ENCODE measurements around the gene PIGK.

The PIGK gene

DNA sequence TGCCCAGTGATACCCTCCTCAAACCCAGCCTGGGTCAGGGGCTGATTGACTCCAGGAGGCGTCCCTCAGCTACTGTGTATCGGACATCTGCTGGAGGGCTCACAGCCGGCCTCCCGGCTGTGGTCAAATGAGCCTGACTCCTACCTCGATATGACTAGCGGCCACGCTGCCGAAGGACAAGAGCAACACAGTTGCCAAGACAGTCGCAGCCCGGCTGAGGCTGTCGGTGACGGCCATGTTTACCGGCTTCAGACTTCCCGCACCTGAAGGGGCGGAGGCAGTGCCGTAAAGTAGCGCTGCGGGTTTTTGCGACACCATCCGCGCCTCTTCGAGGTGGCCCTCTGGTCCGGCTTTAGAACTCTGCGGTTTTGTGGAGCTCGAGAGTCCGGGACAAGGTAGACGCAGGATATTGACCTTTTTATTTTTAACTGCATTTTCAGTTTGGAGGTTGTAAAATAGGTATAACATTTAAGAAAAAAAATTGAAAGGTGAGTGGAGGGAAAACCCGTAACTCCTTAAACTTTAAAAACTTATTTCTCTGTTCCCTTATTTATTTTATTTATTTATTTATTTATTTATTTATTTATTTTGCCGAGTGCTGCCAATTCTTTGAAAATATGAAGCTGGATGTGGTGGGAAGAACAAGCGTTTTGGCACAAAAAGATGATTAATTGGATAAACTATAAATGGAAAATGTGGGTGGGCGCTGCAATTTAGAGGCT is at the start of gene PIGK (continued):
- TF ChIP-seq ZNF223 (tag by site-specific recombination; IDR thresholded peaks at IDR 0.05) (no peak), SP3 (tag by site-specific recombination; IDR thresholded peaks at IDR 0.05) (peak; percentile 67), ZNF292 (tag by site-specific recombination; IDR thresholded peaks at IDR 0.05; ENCODE audit: borderline replicate concordance, low read depth) (no peak), PRDM1 (tag by site-specific recombination; IDR thresholded peaks at IDR 0.05) (no peak), ZNF558 (tag by site-specific recombination; IDR thresholded peaks at IDR 0.05) (peak; percentile 29; the same call in 1 of the 2 replicates), SP7 (tag by site-specific recombination; IDR thresholded peaks at IDR 0.05) (peak; percentile 48; the same call in 1 of the 2 replicates), GLIS1 (tag by site-specific recombination; IDR thresholded peaks at IDR 0.05) (peak; percentile 78), EGR2 (tag by site-specific recombination; IDR thresholded peaks at IDR 0.05; ENCODE audit: low read depth) (no peak)
- TF ChIP-seq, protein P1, sequence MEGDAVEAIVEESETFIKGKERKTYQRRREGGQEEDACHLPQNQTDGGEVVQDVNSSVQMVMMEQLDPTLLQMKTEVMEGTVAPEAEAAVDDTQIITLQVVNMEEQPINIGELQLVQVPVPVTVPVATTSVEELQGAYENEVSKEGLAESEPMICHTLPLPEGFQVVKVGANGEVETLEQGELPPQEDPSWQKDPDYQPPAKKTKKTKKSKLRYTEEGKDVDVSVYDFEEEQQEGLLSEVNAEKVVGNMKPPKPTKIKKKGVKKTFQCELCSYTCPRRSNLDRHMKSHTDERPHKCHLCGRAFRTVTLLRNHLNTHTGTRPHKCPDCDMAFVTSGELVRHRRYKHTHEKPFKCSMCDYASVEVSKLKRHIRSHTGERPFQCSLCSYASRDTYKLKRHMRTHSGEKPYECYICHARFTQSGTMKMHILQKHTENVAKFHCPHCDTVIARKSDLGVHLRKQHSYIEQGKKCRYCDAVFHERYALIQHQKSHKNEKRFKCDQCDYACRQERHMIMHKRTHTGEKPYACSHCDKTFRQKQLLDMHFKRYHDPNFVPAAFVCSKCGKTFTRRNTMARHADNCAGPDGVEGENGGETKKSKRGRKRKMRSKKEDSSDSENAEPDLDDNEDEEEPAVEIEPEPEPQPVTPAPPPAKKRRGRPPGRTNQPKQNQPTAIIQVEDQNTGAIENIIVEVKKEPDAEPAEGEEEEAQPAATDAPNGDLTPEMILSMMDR (tag by site-specific recombination; IDR thresholded peaks at IDR 0.05), result peak; percentile 35; the same call in 1 of the 2 replicates
- TF ChIP-seq, protein P2, sequence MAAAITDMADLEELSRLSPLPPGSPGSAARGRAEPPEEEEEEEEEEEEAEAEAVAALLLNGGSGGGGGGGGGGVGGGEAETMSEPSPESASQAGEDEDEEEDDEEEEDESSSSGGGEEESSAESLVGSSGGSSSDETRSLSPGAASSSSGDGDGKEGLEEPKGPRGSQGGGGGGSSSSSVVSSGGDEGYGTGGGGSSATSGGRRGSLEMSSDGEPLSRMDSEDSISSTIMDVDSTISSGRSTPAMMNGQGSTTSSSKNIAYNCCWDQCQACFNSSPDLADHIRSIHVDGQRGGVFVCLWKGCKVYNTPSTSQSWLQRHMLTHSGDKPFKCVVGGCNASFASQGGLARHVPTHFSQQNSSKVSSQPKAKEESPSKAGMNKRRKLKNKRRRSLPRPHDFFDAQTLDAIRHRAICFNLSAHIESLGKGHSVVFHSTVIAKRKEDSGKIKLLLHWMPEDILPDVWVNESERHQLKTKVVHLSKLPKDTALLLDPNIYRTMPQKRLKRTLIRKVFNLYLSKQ (tag by site-specific recombination; IDR thresholded peaks at IDR 0.05; ENCODE audit: borderline replicate concordance), result no peak
- TF ChIP-seq, protein P3, sequence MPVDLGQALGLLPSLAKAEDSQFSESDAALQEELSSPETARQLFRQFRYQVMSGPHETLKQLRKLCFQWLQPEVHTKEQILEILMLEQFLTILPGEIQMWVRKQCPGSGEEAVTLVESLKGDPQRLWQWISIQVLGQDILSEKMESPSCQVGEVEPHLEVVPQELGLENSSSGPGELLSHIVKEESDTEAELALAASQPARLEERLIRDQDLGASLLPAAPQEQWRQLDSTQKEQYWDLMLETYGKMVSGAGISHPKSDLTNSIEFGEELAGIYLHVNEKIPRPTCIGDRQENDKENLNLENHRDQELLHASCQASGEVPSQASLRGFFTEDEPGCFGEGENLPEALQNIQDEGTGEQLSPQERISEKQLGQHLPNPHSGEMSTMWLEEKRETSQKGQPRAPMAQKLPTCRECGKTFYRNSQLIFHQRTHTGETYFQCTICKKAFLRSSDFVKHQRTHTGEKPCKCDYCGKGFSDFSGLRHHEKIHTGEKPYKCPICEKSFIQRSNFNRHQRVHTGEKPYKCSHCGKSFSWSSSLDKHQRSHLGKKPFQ (tag by site-specific recombination; IDR thresholded peaks at IDR 0.05), result no peak
- TF ChIP-seq, protein P4, sequence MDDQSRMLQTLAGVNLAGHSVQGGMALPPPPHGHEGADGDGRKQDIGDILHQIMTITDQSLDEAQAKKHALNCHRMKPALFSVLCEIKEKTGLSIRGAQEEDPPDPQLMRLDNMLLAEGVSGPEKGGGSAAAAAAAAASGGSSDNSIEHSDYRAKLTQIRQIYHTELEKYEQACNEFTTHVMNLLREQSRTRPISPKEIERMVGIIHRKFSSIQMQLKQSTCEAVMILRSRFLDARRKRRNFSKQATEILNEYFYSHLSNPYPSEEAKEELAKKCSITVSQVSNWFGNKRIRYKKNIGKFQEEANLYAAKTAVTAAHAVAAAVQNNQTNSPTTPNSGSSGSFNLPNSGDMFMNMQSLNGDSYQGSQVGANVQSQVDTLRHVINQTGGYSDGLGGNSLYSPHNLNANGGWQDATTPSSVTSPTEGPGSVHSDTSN (CRISPR knock-in tag; IDR thresholded peaks at IDR 0.05), result no peak

DNA sequence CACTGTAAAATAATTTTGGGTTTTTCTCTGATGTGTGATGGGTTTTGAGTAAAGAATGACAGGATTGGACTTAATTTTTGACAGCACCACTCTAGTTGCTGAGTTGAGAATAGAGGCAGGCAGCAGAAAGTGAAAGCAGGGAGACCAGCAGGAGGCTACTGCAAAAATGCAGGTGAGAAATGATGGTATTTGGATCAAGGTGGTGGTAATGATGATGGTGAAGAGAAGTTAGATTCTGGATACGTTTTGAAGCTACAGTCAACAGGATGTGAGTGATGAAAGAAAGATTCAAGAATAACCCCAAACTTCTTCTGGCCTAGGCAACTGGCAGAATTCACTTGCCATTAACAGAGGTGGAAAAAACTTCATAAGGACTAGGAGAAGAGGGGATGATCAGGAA is 47.8 kb upstream of the PIGK start:
- Histone ChIP-seq H3K9me3 (ENCODE audit: control insufficient read depth, insufficient read depth, low read depth, low read length) (no peaks in the 10 kb centered on the region), H3K4me1 (ENCODE audit: control insufficient read depth, insufficient read depth, low read length) (no peaks in the 10 kb centered on the region), H3K27ac (ENCODE audit: extremely low read depth, low read depth, low read length) (no peak overlapping the region), H3K36me3 (ENCODE audit: control insufficient read depth in 2 of 2, insufficient read depth in 1 of 2, low read length in 2 of 2) (no peaks in the 10 kb centered on the region), H3K4me3 (ENCODE audit: low read depth, low read length) (no peak overlapping the region)
- ChIA-PET POLR2A (no interaction called here), CTCF (no interaction called here)
- TF ChIP-seq, protein P5, sequence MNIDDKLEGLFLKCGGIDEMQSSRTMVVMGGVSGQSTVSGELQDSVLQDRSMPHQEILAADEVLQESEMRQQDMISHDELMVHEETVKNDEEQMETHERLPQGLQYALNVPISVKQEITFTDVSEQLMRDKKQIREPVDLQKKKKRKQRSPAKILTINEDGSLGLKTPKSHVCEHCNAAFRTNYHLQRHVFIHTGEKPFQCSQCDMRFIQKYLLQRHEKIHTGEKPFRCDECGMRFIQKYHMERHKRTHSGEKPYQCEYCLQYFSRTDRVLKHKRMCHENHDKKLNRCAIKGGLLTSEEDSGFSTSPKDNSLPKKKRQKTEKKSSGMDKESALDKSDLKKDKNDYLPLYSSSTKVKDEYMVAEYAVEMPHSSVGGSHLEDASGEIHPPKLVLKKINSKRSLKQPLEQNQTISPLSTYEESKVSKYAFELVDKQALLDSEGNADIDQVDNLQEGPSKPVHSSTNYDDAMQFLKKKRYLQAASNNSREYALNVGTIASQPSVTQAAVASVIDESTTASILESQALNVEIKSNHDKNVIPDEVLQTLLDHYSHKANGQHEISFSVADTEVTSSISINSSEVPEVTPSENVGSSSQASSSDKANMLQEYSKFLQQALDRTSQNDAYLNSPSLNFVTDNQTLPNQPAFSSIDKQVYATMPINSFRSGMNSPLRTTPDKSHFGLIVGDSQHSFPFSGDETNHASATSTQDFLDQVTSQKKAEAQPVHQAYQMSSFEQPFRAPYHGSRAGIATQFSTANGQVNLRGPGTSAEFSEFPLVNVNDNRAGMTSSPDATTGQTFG (tag by site-specific recombination; IDR thresholded peaks at IDR 0.05; ENCODE audit: borderline replicate concordance), result no peak
- TF ChIP-seq, protein P6, sequence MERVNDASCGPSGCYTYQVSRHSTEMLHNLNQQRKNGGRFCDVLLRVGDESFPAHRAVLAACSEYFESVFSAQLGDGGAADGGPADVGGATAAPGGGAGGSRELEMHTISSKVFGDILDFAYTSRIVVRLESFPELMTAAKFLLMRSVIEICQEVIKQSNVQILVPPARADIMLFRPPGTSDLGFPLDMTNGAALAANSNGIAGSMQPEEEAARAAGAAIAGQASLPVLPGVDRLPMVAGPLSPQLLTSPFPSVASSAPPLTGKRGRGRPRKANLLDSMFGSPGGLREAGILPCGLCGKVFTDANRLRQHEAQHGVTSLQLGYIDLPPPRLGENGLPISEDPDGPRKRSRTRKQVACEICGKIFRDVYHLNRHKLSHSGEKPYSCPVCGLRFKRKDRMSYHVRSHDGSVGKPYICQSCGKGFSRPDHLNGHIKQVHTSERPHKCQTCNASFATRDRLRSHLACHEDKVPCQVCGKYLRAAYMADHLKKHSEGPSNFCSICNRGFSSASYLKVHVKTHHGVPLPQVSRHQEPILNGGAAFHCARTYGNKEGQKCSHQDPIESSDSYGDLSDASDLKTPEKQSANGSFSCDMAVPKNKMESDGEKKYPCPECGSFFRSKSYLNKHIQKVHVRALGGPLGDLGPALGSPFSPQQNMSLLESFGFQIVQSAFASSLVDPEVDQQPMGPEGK (tag by site-specific recombination; IDR thresholded peaks at IDR 0.05), result no peak
- TF ChIP-seq BCL11A (tag by site-specific recombination; IDR thresholded peaks at IDR 0.05; ENCODE audit: low read depth) (no peak), ZNF223 (tag by site-specific recombination; IDR thresholded peaks at IDR 0.05) (no peak), ZNF658 (tag by site-specific recombination; IDR thresholded peaks at IDR 0.05) (no peak), ZNF274 (IDR thresholded peaks at IDR 0.05; ENCODE audit: low read length) (no peak), ZNF274 (tag by site-specific recombination; IDR thresholded peaks at IDR 0.05; ENCODE audit: borderline replicate concordance) (no peak), ZNF366 (tag by site-specific recombination; conservative IDR thresholded peaks at IDR 0.05) (no peak), ZNF350 (tag by site-specific recombination; IDR thresholded peaks at IDR 0.05) (no peak)
- TF ChIP-seq, protein P7, sequence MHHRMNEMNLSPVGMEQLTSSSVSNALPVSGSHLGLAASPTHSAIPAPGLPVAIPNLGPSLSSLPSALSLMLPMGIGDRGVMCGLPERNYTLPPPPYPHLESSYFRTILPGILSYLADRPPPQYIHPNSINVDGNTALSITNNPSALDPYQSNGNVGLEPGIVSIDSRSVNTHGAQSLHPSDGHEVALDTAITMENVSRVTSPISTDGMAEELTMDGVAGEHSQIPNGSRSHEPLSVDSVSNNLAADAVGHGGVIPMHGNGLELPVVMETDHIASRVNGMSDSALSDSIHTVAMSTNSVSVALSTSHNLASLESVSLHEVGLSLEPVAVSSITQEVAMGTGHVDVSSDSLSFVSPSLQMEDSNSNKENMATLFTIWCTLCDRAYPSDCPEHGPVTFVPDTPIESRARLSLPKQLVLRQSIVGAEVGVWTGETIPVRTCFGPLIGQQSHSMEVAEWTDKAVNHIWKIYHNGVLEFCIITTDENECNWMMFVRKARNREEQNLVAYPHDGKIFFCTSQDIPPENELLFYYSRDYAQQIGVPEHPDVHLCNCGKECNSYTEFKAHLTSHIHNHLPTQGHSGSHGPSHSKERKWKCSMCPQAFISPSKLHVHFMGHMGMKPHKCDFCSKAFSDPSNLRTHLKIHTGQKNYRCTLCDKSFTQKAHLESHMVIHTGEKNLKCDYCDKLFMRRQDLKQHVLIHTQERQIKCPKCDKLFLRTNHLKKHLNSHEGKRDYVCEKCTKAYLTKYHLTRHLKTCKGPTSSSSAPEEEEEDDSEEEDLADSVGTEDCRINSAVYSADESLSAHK (tag by site-specific recombination; IDR thresholded peaks at IDR 0.05), result no peak
